Measurements from ENCODE around the gene RPS3. TPM values are rescaled to one million over a fixed set of nuclear protein-coding genes. Genes with fewer than 3 reads are reported as not detected.

The RPS3 gene
- polyA plus RNA-seq, 1 of the 3 experiments (the other 2 are of a cell fraction) = 4,540 TPM

- no peaks in the 10 kb centered on the region for H4K20me1 ChIP-seq (ENCODE audit: insufficient read depth)
- no peaks in the 10 kb centered on the region for H3K9me2 ChIP-seq
- H3K9me3 ChIP-seq = no peaks in the 10 kb centered on the region
- H3K4me3 ChIP-seq (ENCODE audit: low read depth in 2 of 2, low read length in 1 of 2) = no peak overlapping the region
- no peak for TF ChIP-seq JUND (IDR thresholded peaks at IDR 0.05)
- no peak overlapping the region for H2AFZ ChIP-seq (ENCODE audit: low read depth)
- DNase-seq = no peak
- H3F3A ChIP-seq (replicated peaks; ENCODE audit: insufficient read depth) = no peaks in the 10 kb centered on the region
- no peak overlapping the region for H3K4me2 ChIP-seq
- H3K27ac ChIP-seq (ENCODE audit: low read depth in 2 of 2, low read length in 1 of 2) = no peak overlapping the region
- CTCF ChIA-PET = interaction anchor here (0.9 to 9.0 kb wide), 6 partner anchors 11 to 113 kb away, joined by 3 to 54 read pairs (median 5); partner anchors contain the start of gene GDPD5
- no peak overlapping the region for H3K9ac ChIP-seq
- peaks cover 9% of the 10 kb centered on the region for H3K27me3 ChIP-seq (ENCODE audit: insufficient read depth)
- no peaks in the 10 kb centered on the region for H3K79me2 ChIP-seq (ENCODE audit: insufficient read depth)
- POLR2A ChIA-PET = no interaction called here
- no peaks in the 10 kb centered on the region for H3K36me3 ChIP-seq (replicated peaks in 1 of 2; ENCODE audit: control insufficient read depth in 1 of 2, insufficient read depth in 2 of 2, low read length in 1 of 2)
- H3K4me1 ChIP-seq (ENCODE audit: control insufficient read depth in 1 of 2, insufficient read depth in 2 of 2, low read depth in 1 of 2, low read length in 1 of 2) = peaks cover 0 to 12% of the 10 kb centered on the region in 2 experiments; a peak in 1 of 4 replicates
- 86% methylated on average over 4 of the region's 4 CpGs for WGBS (ENCODE audit: low lambda C conversion rate)
These were observed 34.7 kb downstream of the RPS3 start for GRCh38 chr11:75434051-75434450.

GRCh38 chr11:75434886-75435570 lies 35.7 kb downstream of the RPS3 start:
- peaks cover 9% of the 10 kb centered on the region for H3K27me3 ChIP-seq (ENCODE audit: insufficient read depth)
- no peak overlapping the region for H3K4me3 ChIP-seq (ENCODE audit: low read depth in 2 of 2, low read length in 1 of 2)
- no peaks in the 10 kb centered on the region for H3F3A ChIP-seq (replicated peaks; ENCODE audit: insufficient read depth)
- no peaks in the 10 kb centered on the region for H3K36me3 ChIP-seq (replicated peaks in 1 of 2; ENCODE audit: control insufficient read depth in 1 of 2, insufficient read depth in 2 of 2, low read length in 1 of 2)
- H3K4me2 ChIP-seq = no peak overlapping the region
- POLR2A ChIA-PET = no interaction called here
- WGBS (ENCODE audit: low lambda C conversion rate) = 53% methylated on average over 3 of the region's 12 CpGs
- no peaks in the 10 kb centered on the region for H4K20me1 ChIP-seq (ENCODE audit: insufficient read depth)
- TF ChIP-seq TAF1 (IDR thresholded peaks at IDR 0.05; ENCODE audit: borderline replicate concordance, low read depth, low read length) (no peak), ELF1 (IDR thresholded peaks at IDR 0.05) (no peak), JUND (IDR thresholded peaks at IDR 0.05) (no peak), GABPA (IDR thresholded peaks at IDR 0.05; ENCODE audit: low read depth) (no peak), TCF12 (IDR thresholded peaks at IDR 0.05) (no peak), SIN3A (IDR thresholded peaks at IDR 0.05; ENCODE audit: borderline replicate concordance, low read depth, low read length) (no peak), RXRA (IDR thresholded peaks at IDR 0.05; ENCODE audit: borderline replicate concordance, low read depth) (no peak), RAD21 (IDR thresholded peaks at IDR 0.05; ENCODE audit: low read length) (no peak)
- no peaks in the 10 kb centered on the region for H3K79me2 ChIP-seq (ENCODE audit: insufficient read depth)
- no peak overlapping the region for H3K9ac ChIP-seq
- no peak for DNase-seq
- H3K4me1 ChIP-seq (ENCODE audit: control insufficient read depth in 1 of 2, insufficient read depth in 2 of 2, low read depth in 1 of 2, low read length in 1 of 2) = peaks cover 0 to 4% of the 10 kb centered on the region in 2 experiments; a peak in 1 of 4 replicates
- CTCF ChIA-PET = interaction anchor here (1.1 to 9.0 kb wide), 5 partner anchors 10 to 90 kb away, joined by 3 to 54 read pairs (median 4); partner anchors contain the start of gene GDPD5
- H3K9me3 ChIP-seq = no peaks in the 10 kb centered on the region
- H2AFZ ChIP-seq (ENCODE audit: low read depth) = no peak overlapping the region
- H3K27ac ChIP-seq (ENCODE audit: low read depth in 2 of 2, low read length in 1 of 2) = no peak overlapping the region
- no peaks in the 10 kb centered on the region for H3K9me2 ChIP-seq

GRCh38 chr11:75435571-75435925 lies 36.2 kb downstream of the RPS3 start:
- no peaks in the 10 kb centered on the region for H4K20me1 ChIP-seq (ENCODE audit: insufficient read depth)
- H3K27ac ChIP-seq (ENCODE audit: low read depth in 2 of 2, low read length in 1 of 2) = no peak overlapping the region
- no peak overlapping the region for H3K9ac ChIP-seq
- H3K9me2 ChIP-seq = no peaks in the 10 kb centered on the region
- H3K27me3 ChIP-seq (ENCODE audit: insufficient read depth) = peaks cover 7% of the 10 kb centered on the region
- H3F3A ChIP-seq (replicated peaks; ENCODE audit: insufficient read depth) = no peaks in the 10 kb centered on the region
- H3K79me2 ChIP-seq (ENCODE audit: insufficient read depth) = no peaks in the 10 kb centered on the region
- H3K36me3 ChIP-seq (replicated peaks in 1 of 2; ENCODE audit: control insufficient read depth in 1 of 2, insufficient read depth in 2 of 2, low read length in 1 of 2) = no peaks in the 10 kb centered on the region
- POLR2A ChIA-PET = no interaction called here
- H3K4me2 ChIP-seq = no peak overlapping the region
- H2AFZ ChIP-seq (ENCODE audit: low read depth) = no peak overlapping the region
- CTCF ChIA-PET = interaction anchor here (0.6 to 9.0 kb wide), 6 partner anchors 10 to 155 kb away, joined by 3 to 54 read pairs (median 5); no protein-coding TSS in a partner anchor
- H3K4me1 ChIP-seq (ENCODE audit: control insufficient read depth in 1 of 2, insufficient read depth in 2 of 2, low read depth in 1 of 2, low read length in 1 of 2) = peaks cover 0 to 2% of the 10 kb centered on the region in 2 experiments; a peak in 1 of 4 replicates
- TF ChIP-seq MAX (IDR thresholded peaks at IDR 0.05; ENCODE audit: low read depth) (no peak), RFX5 (IDR thresholded peaks at IDR 0.05; ENCODE audit: low read length) (no peak), YY1 (IDR thresholded peaks at IDR 0.05; ENCODE audit: low read depth) (no peak), FOSL2 (IDR thresholded peaks at IDR 0.05; ENCODE audit: borderline replicate concordance, low read depth) (no peak)
- 68% methylated on average over 8 of the region's 9 CpGs for WGBS (ENCODE audit: low lambda C conversion rate)
- no peak overlapping the region for H3K4me3 ChIP-seq (ENCODE audit: low read depth in 2 of 2, low read length in 1 of 2)
- no peak for DNase-seq
- no peaks in the 10 kb centered on the region for H3K9me3 ChIP-seq
